Effector memory CD4-positive, alpha-beta T cell (primary cell): ENCODE data around the gene TNS2.
"Not testable (repeated sequence)": the region's sequence is repeated elsewhere in the genome, so short reads cannot be mapped to it uniquely, and the experiment has no call there.

Experiments used
- DNase-seq, 3 donors: peaks; one replicate each; pipeline ENCODE4 v3.0.0-alpha.2; 2020
- H3K27ac ChIP-seq: 2 replicates; pipeline ENCODE4 v1.7.0; 2013; ENCODE audit warnings: mild to moderate bottlenecking, low read length, moderate library complexity; ENCODE audit not compliant: insufficient read depth, poor library complexity, severe bottlenecking
- H3K27me3 ChIP-seq: replicated peaks from 2 replicates; pipeline ENCODE4 v1.7.0; 2013; ENCODE audit warnings: mild to moderate bottlenecking, low read length; ENCODE audit not compliant: insufficient read depth, control insufficient read depth, poor library complexity, severe bottlenecking
- H3K36me3 ChIP-seq: 2 replicates; pipeline ENCODE4 v1.7.0; 2013; ENCODE audit warnings: mild to moderate bottlenecking, low read length, moderate library complexity; ENCODE audit not compliant: control insufficient read depth, insufficient read depth
- H3K4me1 ChIP-seq: 2 replicates; pipeline ENCODE4 v1.7.0; 2013; ENCODE audit warnings: low read length, mild to moderate bottlenecking; ENCODE audit not compliant: control insufficient read depth, insufficient read depth, poor library complexity, severe bottlenecking
- H3K4me3 ChIP-seq: 2 replicates; pipeline ENCODE4 v1.7.0; 2013; ENCODE audit warnings: low read length, low read depth, mild to moderate bottlenecking; ENCODE audit not compliant: insufficient read depth, poor library complexity, severe bottlenecking
- H3K9me3 ChIP-seq: 2 replicates; pipeline ENCODE4 v1.7.0; 2013; ENCODE audit warnings: mild to moderate bottlenecking, low read length, moderate library complexity; ENCODE audit not compliant: control insufficient read depth

The TNS2 gene

GRCh38 chr12:53101931-53102781 lies 52.3 kb downstream of the TNS2 start:
- Histone ChIP-seq H3K36me3 (no peaks in the 10 kb centered on the region), H3K27ac (no peak overlapping the region), H3K4me1 (peaks cover 49% of the 10 kb centered on the region), H3K27me3 (no peaks in the 10 kb centered on the region), H3K9me3 (no peaks in the 10 kb centered on the region), H3K4me3 (no peak overlapping the region)
- DNase-seq: no peak

GRCh38 chr12:53102883-53103807 lies 53.3 kb downstream of the TNS2 start, which contains the start of gene SOAT2:
TSS of gene SOAT2 (plus strand) at chr12:53103486. CDS start at chr12:53103578, 92 bp downstream.
- Histone ChIP-seq H3K36me3 (no peaks in the 10 kb centered on the region), H3K4me1 (peaks cover 39% of the 10 kb centered on the region), H3K27me3 (no peaks in the 10 kb centered on the region), H3K4me3 (no peak within 1 kb of the TSS), H3K27ac (peak within 1 kb of the TSS; percentile 3), H3K9me3 (no peaks in the 10 kb centered on the region)
- DNase-seq: peak in 2 of 3 donors; percentile 18 to 25

GRCh38 chr12:53103860-53104305 lies 54.0 kb downstream of the TNS2 start:
- no peaks in the 10 kb centered on the region for H3K27me3 ChIP-seq
- peaks cover 32% of the 10 kb centered on the region for H3K4me1 ChIP-seq
- H3K9me3 ChIP-seq: no peaks in the 10 kb centered on the region
- no peak overlapping the region for H3K4me3 ChIP-seq
- H3K36me3 ChIP-seq: no peaks in the 10 kb centered on the region
- no peak for DNase-seq
- peak overlapping the region; percentile 3 for H3K27ac ChIP-seq

- Histone ChIP-seq H3K36me3 (no peaks in the 10 kb centered on the region), H3K27me3 (no peaks in the 10 kb centered on the region), H3K27ac (no peak overlapping the region), H3K4me3 (no peak overlapping the region), H3K4me1 (peaks cover 26% of the 10 kb centered on the region), H3K9me3 (no peaks in the 10 kb centered on the region)
- no peak for DNase-seq
These were observed 55.4 kb downstream of the TNS2 start for GRCh38 chr12:53105256-53105655.

GRCh38 chr12:53105712-53106439 lies 56.0 kb downstream of the TNS2 start:
- DNase-seq: no peak
- peaks cover 26% of the 10 kb centered on the region for H3K4me1 ChIP-seq
- no peaks in the 10 kb centered on the region for H3K27me3 ChIP-seq
- H3K9me3 ChIP-seq: no peaks in the 10 kb centered on the region
- no peaks in the 10 kb centered on the region for H3K36me3 ChIP-seq
- no peak overlapping the region for H3K27ac ChIP-seq
- no peak overlapping the region for H3K4me3 ChIP-seq

GRCh38 chr12:53107122-53107521 lies 57.3 kb downstream of the TNS2 start:
- no peak overlapping the region for H3K27ac ChIP-seq
- no peak overlapping the region for H3K4me3 ChIP-seq
- no peaks in the 10 kb centered on the region for H3K9me3 ChIP-seq
- H3K27me3 ChIP-seq: no peaks in the 10 kb centered on the region
- DNase-seq: no peak
- peaks cover 23% of the 10 kb centered on the region for H3K4me1 ChIP-seq
- H3K36me3 ChIP-seq: no peaks in the 10 kb centered on the region

GRCh38 chr12:53112431-53112830 lies 62.6 kb downstream of the TNS2 start:
- H3K4me3 ChIP-seq, DNase-seq, H3K9me3 ChIP-seq, H3K27ac ChIP-seq, H3K4me1 ChIP-seq, H3K27me3 ChIP-seq, H3K36me3 ChIP-seq: not testable (repeated sequence)

- no peak for DNase-seq
- Histone ChIP-seq H3K4me3 (no peak overlapping the region), H3K9me3 (no peaks in the 10 kb centered on the region), H3K27ac (no peak overlapping the region), H3K4me1 (no peaks in the 10 kb centered on the region), H3K27me3 (no peaks in the 10 kb centered on the region), H3K36me3 (no peaks in the 10 kb centered on the region)
These were observed 63.4 kb downstream of the TNS2 start for GRCh38 chr12:53113136-53113705.

- Histone ChIP-seq H3K4me3 (no peak overlapping the region), H3K9me3 (no peaks in the 10 kb centered on the region), H3K36me3 (no peaks in the 10 kb centered on the region), H3K4me1 (no peaks in the 10 kb centered on the region), H3K27ac (no peak overlapping the region), H3K27me3 (no peaks in the 10 kb centered on the region)
- no peak for DNase-seq
These were observed 64.1 kb downstream of the TNS2 start for GRCh38 chr12:53113951-53114350.
